GM11168 (cell line): ENCODE results near the gene RMI2.

Source experiments
- in situ Hi-C: fragments of 300-500 bp; cut with MboI; formaldehyde crosslinking; loops from one replicate; pipeline ENCODE4 v1.12.0; 2022; ENCODE audit warnings: low sequenced_read_pairs; ENCODE audit not compliant: unreplicated experiment

Gene RMI2

GRCh38 chr16:11309895-11310633 is 35.2 kb upstream of the RMI2 start:
- in situ Hi-C loops = no loop called here

DNA sequence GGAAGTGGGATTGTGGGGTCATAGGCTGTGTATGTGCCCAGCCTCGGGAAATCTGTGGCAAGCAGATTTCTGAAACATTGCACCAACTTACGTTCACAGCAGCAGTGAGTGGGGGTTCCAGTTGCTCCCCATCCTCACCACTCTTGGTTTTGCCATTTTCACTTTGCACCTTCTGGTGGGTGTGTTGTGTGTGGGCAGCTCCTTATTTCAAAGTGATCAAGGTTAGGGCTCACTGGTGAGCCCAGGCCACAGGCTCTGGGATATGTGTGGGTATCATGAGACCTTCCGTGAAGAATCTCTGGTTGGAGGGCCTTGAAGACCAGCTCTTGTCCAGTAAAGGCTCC is 34.7 kb upstream of the RMI2 start:
- in situ Hi-C loops = no loop called here

GRCh38 chr16:11310997-11311561 is 34.2 kb upstream of the RMI2 start:
- in situ Hi-C loops = no loop called here

- in situ Hi-C loops = no loop called here
These were observed 32.4 kb upstream of the RMI2 start for GRCh38 chr16:11312718-11313492.

- in situ Hi-C loops = no loop called here
These were observed 31.6 kb upstream of the RMI2 start for GRCh38 chr16:11313493-11314308.

- in situ Hi-C loops = no loop called here
These were observed 30.9 kb upstream of the RMI2 start for GRCh38 chr16:11314309-11314894.

DNA sequence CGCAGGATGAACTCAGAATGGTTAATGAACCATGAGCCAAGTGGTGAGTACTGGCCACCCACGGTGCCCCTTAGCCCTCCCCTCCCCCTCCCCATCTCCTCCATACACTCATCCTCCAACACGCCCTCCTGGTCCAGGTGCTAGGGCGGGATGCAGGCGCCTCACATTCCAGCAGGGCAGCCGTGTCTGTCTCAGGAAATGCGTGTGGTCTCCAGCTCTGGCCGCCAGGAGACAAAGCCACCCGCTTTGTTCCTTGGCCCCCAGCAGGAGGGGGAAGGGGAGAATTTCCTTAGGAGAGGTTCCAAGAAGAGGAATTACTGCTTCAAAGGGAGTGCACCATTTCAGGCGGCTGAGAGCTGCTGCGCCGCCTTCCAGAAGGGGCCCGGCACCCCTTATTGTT is 29.7 kb upstream of the RMI2 start:
- in situ Hi-C loops = no loop called here

DNA sequence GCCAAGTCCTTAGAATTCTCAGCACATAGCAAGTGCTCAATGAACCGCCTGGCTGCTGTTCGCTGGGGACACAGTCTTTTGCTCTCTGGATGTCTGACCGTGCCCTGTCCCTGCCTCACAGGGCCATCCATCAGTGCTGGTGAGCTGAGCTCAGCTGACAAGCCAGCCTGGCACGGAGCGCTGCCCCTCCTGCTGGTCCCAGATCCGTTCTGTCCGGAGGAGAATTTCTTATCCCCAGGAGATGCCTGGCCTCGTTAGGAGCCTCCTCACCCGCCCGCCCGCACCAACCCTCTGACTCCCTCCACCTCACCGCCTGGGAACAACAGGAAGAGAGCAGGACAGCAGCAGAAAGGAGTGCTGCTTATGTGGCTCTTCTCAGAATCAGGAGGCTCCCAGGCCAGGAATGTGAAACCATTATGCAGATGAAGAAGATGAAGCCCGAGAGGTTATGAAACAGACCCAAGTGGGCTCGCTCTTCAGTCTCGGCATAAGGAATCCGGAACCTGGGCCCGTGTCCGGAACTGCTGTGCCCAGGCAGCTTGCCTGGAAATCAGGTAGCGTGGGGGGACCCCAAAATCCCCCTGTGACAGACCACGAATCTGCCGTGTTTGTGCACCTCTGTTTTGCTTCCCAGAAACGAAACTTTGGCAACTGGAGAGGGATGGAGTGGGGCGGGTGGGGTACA is 28.8 kb upstream of the RMI2 start:
- in situ Hi-C loops = no loop called here

DNA sequence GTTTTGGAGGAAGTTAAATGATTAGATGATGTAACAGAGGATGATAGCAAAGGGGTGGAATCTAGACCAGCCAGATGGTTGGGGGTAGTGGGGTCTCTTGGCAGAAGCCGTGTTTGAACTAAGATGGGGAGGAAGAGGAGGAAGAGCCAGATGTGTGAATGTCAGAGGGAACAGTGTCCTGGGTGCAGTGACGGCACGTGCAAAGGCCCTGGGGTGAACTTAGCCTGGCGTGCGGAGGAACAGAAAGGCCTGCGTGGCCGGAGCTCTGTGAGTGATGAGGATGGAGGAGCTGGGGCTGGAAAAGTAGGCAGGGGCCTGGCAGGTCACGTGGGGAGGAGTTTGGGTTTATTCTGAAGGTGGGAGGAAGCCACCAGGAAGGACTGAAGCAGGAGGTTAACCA is 26.4 kb upstream of the RMI2 start:
- in situ Hi-C loops = no loop called here

DNA sequence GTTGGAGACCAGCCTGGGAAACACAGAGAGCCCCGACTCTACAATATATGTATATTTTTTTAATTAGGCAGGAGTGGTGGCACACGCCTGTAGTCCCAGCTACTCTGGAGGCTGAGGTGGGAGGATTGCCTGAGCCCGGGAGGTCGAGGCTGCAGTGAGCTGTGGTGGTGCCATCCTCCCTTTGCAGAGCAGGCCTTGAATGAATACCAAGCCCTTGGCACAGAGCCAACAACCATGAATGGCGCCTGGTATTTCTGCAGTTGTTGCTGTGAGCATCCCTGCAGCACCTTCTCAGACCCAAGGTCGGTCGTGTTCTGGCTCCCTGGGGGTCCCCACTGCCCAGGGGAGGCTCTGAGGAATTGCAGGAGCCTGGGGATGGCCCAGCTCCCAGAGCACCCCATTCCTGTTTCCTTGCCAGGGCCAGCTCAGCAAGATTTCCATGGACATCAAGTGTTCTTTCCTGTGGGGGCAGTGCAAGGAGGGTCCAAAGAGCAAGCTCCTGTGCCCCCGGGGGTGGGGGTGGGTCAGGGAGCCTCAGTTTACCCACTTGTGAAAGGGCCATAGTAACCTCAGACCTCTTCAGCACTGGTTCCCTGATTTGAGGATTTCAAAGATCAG is 25.6 kb upstream of the RMI2 start:
- in situ Hi-C loops = no loop called here

DNA sequence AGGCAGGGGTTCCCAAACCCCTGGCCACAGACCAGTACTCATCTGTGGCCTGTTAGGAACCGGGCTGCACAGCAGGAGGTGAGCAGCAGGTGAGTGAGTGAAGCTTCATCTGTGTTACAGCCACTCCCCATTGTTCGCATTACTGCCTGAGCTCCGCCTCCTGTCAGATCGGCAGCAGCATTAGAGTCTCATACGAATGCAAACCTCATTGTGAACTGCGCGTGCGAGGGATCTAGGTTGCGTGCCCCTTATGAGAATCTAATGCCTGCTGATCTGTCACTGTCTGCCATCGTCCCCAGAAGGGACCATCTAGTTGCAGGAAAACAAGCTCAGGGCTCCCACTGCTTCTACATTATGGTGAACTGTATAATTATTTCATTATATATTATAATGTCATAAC is 25.1 kb upstream of the RMI2 start:
- in situ Hi-C loops = no loop called here

GRCh38 chr16:11321662-11322061 is 23.6 kb upstream of the RMI2 start:
- in situ Hi-C loops = no loop called here

DNA sequence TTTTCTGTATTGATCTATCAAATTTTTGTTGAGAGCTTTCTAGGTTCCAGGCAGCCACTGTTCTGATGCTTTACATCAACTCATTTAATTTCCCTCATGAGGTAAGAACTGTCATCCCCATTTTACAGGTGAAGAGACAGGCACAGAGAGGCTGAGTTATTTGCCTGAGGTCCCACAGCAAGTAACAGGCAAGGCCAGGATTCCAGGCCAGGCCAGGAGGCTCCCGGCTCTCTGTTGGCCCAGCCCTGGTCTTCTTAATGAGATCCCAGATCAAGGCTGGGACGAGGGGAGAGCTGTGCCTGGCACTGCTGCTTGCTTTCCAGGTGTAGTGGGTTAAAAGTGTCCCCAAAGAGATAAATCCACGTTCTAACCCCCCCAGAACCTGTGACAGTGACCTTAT is 22.4 kb upstream of the RMI2 start:
- in situ Hi-C loops = no loop called here

- in situ Hi-C loops = no loop called here
These were observed 21.5 kb upstream of the RMI2 start for GRCh38 chr16:11323551-11324336.

DNA sequence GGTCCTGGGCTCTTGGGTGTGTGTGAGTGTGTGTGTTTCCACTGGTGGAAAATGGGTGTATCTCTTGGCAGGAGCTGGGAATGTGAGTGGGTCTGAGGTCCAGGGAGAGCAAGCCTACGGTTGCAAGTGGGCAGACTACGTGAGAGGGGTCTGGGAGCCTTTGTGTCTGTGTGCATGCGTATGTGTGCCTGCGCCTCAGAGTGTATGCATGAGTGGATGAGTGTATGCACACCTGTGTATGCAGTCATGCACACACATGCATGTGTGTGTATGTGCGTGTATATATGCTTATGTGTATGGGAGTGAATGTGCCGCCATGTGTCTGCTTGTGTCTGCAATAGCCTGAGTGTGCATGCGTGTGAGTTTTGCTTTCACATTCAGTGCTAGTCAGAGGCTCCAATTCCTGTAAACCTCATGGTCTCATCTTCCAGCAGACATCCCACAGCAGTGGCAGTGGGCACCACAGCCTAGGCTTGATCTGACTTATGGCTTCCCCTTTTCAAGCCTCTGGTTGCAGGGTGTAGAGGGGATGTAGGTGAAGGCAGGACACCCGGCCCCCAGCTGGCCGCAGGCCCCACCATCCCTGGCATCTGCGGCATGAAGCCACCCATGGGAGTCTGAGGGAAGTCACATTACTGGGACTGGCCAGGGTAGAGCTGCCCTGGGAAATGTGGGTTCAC is 19.7 kb upstream of the RMI2 start:
- in situ Hi-C loops = no loop called here

GRCh38 chr16:11326084-11326736 is 19.0 kb upstream of the RMI2 start:
- in situ Hi-C loops = no loop called here

DNA sequence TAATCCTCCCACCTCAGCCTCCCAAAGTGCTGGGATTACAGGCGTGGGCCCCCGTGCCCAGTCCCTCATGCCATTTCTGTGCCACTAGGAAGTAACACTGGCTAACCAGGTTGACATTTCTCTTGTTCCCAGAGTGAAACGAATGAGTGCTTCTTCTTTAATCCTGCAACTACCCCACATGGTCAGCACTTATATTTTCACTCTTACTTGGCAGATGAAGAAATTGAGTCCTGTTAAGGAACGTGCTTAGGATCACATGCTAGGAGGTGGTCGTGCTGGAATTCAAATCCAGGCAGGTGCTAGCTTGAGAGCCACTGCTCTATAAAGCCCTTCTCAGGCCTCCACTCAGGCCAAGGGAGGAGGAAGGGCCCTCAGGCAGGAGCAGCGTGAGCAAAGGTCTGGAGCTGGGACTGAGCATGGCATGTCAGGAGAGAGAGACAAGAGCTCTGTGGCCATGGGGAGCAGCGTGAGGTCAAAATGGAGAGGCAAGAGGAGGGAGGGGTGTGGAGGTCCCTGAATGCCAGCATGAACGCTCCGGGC is 18.5 kb upstream of the RMI2 start:
- in situ Hi-C loops = no loop called here
